Lower leg skin (tissue), 3 donors: ENCODE data around the gene C16orf78.

Experiments used
- CTCF ChIP-seq, 3 donors: fragments of 450-650 bp; IDR thresholded peaks; one replicate each; pipeline ENCODE4 v1.5.1; 2016; ENCODE audit warnings: antibody characterized with exemption in 3 of 3, mild to moderate bottlenecking in 3 of 3, moderate library complexity in 2 of 3
- POLR2A ChIP-seq, 2 donors: fragments of 450-650 bp; IDR thresholded peaks; one replicate each; pipeline ENCODE4 v1.6.1; 2016 to 2017; ENCODE audit warnings: antibody characterized with exemption in 2 of 2, mild to moderate bottlenecking in 1 of 2, moderate library complexity in 1 of 2

GRCh38 chr16:49354101-49354500 is 19.5 kb upstream of the C16orf78 start:
- TF ChIP-seq CTCF (IDR thresholded peaks at IDR 0.05) (no peak), POLR2A (IDR thresholded peaks at IDR 0.05) (no peak)
